Smooth muscle cell (in vitro differentiated cells): ENCODE measurements around the gene PWWP2B. TPM values are rescaled to one million over a fixed set of nuclear protein-coding genes. Genes with fewer than 3 reads are reported as not detected.

ENCODE experiments used
- DNase-seq: peaks from one replicate; lab custom pipeline; 2025; ENCODE audit not compliant: unreplicated experiment; lab: John Stamatoyannopoulos, UW
- H2AFZ ChIP-seq: fragments of 200-600 bp; sonication (generic); 2 replicates; pipeline ENCODE4 v1.6.0; 2016; ENCODE audit warnings: antibody characterized with exemption, low read depth, mild to moderate bottlenecking
- H3F3A ChIP-seq: fragments of 200-600 bp; sonication (generic); 2 replicates; pipeline ENCODE4 v1.6.0; 2017; ENCODE audit warnings: antibody characterized with exemption, low read depth
- H3K27ac ChIP-seq: fragments of 200-600 bp; sonication (generic); 2 replicates; pipeline ENCODE4 v1.5.1; 2016; ENCODE audit warnings: low read depth, mild to moderate bottlenecking
- H3K27me3 ChIP-seq: fragments of 200-600 bp; sonication (generic); 2 replicates; pipeline ENCODE4 v1.6.1; 2016; ENCODE audit warnings: low read depth, mild to moderate bottlenecking
- H3K36me3 ChIP-seq: fragments of 200-600 bp; sonication (generic); 2 replicates; pipeline ENCODE4 v1.5.1; 2016; ENCODE audit warnings: low read depth
- H3K4me1 ChIP-seq: fragments of 200-600 bp; sonication (generic); 2 replicates; pipeline ENCODE4 v1.5.1; 2016; ENCODE audit warnings: low read depth
- H3K4me2 ChIP-seq: fragments of 200-600 bp; sonication (generic); 2 replicates; pipeline ENCODE4 v1.6.0; 2016; ENCODE audit warnings: mild to moderate bottlenecking
- H3K4me3 ChIP-seq: fragments of 200-600 bp; sonication (generic); 2 replicates; pipeline ENCODE4 v1.5.1; 2016; ENCODE audit warnings: mild to moderate bottlenecking
- H3K79me2 ChIP-seq: fragments of 200-600 bp; sonication (generic); 2 replicates; pipeline ENCODE4 v1.6.0; 2016; ENCODE audit warnings: low read depth, mild to moderate bottlenecking
- H3K9ac ChIP-seq: fragments of 200-600 bp; sonication (generic); 2 replicates; pipeline ENCODE4 v1.6.0; 2016; ENCODE audit warnings: low read depth
- H3K9me3 ChIP-seq: fragments of 200-600 bp; sonication (generic); replicated peaks from 2 replicates; pipeline ENCODE4 v1.5.1; 2016; ENCODE audit warnings: low read depth
- H4K20me1 ChIP-seq: fragments of 200-600 bp; sonication (generic); 2 replicates; pipeline ENCODE4 v1.6.0; 2016; ENCODE audit warnings: low read depth
- WGBS: methylation state at CpG from one replicate; pipeline ENCODE4 v1.1.7; 2016; ENCODE audit warnings: low lambda C conversion rate; 5-methylcytosine and 5-hydroxymethylcytosine counted together
- polyA plus RNA-seq: library from polyadenylated mRNA; unstranded; fragments of >200 nt; fragmentation: Nextera tagmentation; extraction: Ambion mirVana; gene quantifications from 2 replicates; pipeline ENCODE4 v1.2.1, GENCODE V29; 2016
- total RNA-seq: library from RNA; depleted of rRNA; stranded (reverse); fragments of >200 nt; gene quantifications from 2 replicates; pipeline ENCODE4 v1.2.3, GENCODE V29; 2014
- TF ChIP-seq, protein P1 (sequence below): fragments of 200-600 bp; sonication (generic); IDR thresholded peaks from 2 replicates; pipeline ENCODE4 v1.5.1; 2017; ENCODE audit warnings: borderline replicate concordance, mild to moderate bottlenecking, antibody characterized with exemption; ENCODE audit not compliant: insufficient read depth, poor library complexity, severe bottlenecking

The PWWP2B gene
- total and polyA plus RNA-seq, 2 experiments from 2014 or later = 8.3 to 13.2 TPM

DNA sequence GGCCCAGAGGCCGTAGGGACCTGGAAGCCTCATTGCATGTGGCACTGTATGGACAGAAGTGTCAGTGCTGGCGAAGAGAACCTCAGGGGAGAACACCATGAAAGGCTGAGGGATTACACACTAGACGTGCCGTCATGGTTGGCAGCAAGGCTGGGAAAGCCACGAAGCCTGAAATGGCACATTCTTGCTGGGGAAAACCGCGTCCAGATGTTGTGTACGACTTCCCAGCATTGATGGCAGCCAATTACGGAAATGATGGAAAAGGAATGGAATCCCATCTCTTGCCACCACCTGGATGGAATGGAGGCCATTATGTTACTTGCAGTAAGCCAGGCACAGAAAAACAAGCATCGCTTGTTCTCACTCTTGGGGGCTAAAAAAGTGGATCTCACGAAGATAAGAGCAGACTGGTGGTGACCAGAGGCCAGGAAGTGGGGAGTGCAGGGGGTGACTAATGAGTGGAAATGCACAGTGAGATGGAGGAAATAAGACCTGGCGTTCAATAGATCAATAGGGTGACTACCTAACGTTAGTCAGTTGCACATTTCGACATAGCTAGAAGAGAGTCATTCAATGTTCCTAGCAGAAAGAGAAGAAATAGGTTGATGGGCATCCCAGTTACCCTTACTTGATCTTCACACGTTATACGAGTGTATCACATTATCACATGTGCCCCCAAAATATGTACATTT, 14.6 kb upstream of the PWWP2B start:
- DNase-seq = no peak
- no peak overlapping the region for H3K27ac ChIP-seq
- 91% methylated on average over 16 of the region's 16 CpGs for WGBS

DNA sequence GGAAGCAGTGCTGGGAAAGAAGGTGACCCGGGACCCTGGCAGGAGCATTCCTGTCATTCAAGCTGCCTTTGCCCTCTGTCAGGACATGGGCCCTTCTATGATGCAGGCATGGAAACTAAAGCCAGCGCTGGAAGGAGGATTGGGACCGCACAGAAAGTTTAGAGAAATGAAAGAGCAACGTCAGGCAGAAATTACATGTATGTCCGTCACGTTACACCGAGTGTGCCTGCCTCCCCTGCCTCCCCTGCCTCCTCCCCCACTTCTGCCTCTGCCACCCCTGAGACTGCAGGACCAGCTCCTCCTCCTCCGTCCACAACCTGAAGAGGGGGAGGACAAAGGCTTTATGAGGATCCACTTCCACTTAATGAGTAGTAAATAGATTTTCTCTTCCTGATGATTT, 13.9 kb upstream of the PWWP2B start:
- Histone ChIP-seq H4K20me1 (no peaks in the 10 kb centered on the region), H3F3A (no peaks in the 10 kb centered on the region), H3K79me2 (no peaks in the 10 kb centered on the region), H3K9ac (no peak overlapping the region), H3K4me1 (no peaks in the 10 kb centered on the region), H2AFZ (no peak overlapping the region), H3K4me3 (no peak overlapping the region), H3K27me3 (no peaks in the 10 kb centered on the region), H3K27ac (no peak overlapping the region), H3K9me3 (no peaks in the 10 kb centered on the region), H3K36me3 (no peaks in the 10 kb centered on the region), H3K4me2 (no peak overlapping the region)
- 89% methylated on average over 8 of the region's 8 CpGs for WGBS
- TF ChIP-seq, protein P1, sequence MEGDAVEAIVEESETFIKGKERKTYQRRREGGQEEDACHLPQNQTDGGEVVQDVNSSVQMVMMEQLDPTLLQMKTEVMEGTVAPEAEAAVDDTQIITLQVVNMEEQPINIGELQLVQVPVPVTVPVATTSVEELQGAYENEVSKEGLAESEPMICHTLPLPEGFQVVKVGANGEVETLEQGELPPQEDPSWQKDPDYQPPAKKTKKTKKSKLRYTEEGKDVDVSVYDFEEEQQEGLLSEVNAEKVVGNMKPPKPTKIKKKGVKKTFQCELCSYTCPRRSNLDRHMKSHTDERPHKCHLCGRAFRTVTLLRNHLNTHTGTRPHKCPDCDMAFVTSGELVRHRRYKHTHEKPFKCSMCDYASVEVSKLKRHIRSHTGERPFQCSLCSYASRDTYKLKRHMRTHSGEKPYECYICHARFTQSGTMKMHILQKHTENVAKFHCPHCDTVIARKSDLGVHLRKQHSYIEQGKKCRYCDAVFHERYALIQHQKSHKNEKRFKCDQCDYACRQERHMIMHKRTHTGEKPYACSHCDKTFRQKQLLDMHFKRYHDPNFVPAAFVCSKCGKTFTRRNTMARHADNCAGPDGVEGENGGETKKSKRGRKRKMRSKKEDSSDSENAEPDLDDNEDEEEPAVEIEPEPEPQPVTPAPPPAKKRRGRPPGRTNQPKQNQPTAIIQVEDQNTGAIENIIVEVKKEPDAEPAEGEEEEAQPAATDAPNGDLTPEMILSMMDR = no peak
- no peak for DNase-seq

More for the DNA sequence above, 14.6 kb upstream of the PWWP2B start:
- H3K27me3 ChIP-seq = no peaks in the 10 kb centered on the region
- H3K4me3 ChIP-seq = no peak overlapping the region
- H3F3A ChIP-seq = no peaks in the 10 kb centered on the region
- no peaks in the 10 kb centered on the region for H3K9me3 ChIP-seq
- H3K79me2 ChIP-seq = no peaks in the 10 kb centered on the region
- H3K9ac ChIP-seq = no peak overlapping the region
- H4K20me1 ChIP-seq = no peaks in the 10 kb centered on the region
- H3K4me2 ChIP-seq = no peak overlapping the region
- TF ChIP-seq, protein P1 = no peak
- no peak overlapping the region for H2AFZ ChIP-seq
- H3K36me3 ChIP-seq = no peaks in the 10 kb centered on the region
- H3K4me1 ChIP-seq = no peaks in the 10 kb centered on the region

DNA sequence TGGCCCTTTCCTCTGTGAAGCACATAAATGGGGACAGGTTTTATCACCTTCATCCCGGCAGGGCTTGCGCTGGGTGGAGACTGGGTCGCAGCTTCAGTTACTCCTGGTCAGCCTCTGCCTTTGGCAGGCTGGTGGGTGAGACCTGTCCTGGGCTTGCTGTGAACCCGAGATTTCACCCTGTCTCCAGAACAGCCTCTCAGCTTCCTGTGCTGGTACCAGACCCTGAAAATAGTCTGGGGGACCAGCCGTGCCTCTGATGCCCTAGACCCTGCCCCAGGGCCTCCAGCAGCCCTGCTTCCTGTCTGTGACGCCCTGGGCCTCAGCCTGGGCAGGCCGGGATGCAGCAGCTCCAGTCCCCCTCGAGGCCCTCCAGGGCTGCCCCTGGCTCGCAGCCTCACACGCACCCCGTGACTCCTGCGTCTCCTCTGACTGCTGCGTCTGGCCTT, 13.2 kb upstream of the PWWP2B start:
- TF ChIP-seq, protein P1 = no peak
- no peaks in the 10 kb centered on the region for H3K4me1 ChIP-seq
- no peaks in the 10 kb centered on the region for H4K20me1 ChIP-seq
- 80% methylated on average over 13 of the region's 13 CpGs for WGBS
- H3K36me3 ChIP-seq = no peaks in the 10 kb centered on the region
- no peak overlapping the region for H3K27ac ChIP-seq
- no peaks in the 10 kb centered on the region for H3K9me3 ChIP-seq
- no peak for DNase-seq
- no peak overlapping the region for H2AFZ ChIP-seq
- H3K4me3 ChIP-seq = no peak overlapping the region
- no peaks in the 10 kb centered on the region for H3F3A ChIP-seq
- H3K79me2 ChIP-seq = no peaks in the 10 kb centered on the region
- no peak overlapping the region for H3K9ac ChIP-seq
- no peaks in the 10 kb centered on the region for H3K27me3 ChIP-seq
- H3K4me2 ChIP-seq = no peak overlapping the region
